Kidney tubule cell (primary cell): Measurements from ENCODE around the gene DLX3.

Source experiments
- DNase-seq: peaks from one replicate; pipeline ENCODE4 v3.0.0-alpha.2; 2018; ENCODE audit warnings: low spot score

Gene DLX3

GRCh38 chr17:49957350-49957749 lies 37.7 kb downstream of the DLX3 start:
- no peak for DNase-seq

GRCh38 chr17:49956780-49957179 lies 38.2 kb downstream of the DLX3 start:
- no peak for DNase-seq

- peak; percentile 17 for DNase-seq
These were observed 39.9 kb downstream of the DLX3 start for GRCh38 chr17:49955157-49955556.

- no peak for DNase-seq
These were observed 42.0 kb downstream of the DLX3 start for GRCh38 chr17:49952912-49953497.

GRCh38 chr17:49952209-49952911 lies 42.7 kb downstream of the DLX3 start:
- DNase-seq, result peak; percentile 72

- DNase-seq, result no peak
These were observed 43.5 kb downstream of the DLX3 start for GRCh38 chr17:49951362-49952082.

- DNase-seq, result no peak
These were observed 45.4 kb downstream of the DLX3 start for GRCh38 chr17:49949634-49950033.

- DNase-seq, result no peak
These were observed 48.0 kb downstream of the DLX3 start for GRCh38 chr17:49946964-49947584.

GRCh38 chr17:49946208-49946607 lies 48.8 kb downstream of the DLX3 start:
- DNase-seq, result no peak

GRCh38 chr17:49944273-49944870 lies 50.7 kb downstream of the DLX3 start:
- DNase-seq, result no peak

- DNase-seq, result no peak
These were observed 52.1 kb downstream of the DLX3 start for GRCh38 chr17:49942947-49943346.

- no peak for DNase-seq
These were observed 53.6 kb downstream of the DLX3 start for GRCh38 chr17:49941427-49941826.
